Stimulated activated naive CD8-positive, alpha-beta T cell treated with anti-CD3 and anti-CD28 coated beads, Interleukin-15, Interleukin-2, amounts not matched to agents 100 ng/mL and 50 ng/mL, for 24 hours (primary cell): ENCODE measurements around the gene CELF2.

ENCODE experiments used
- H3K27ac Mint-ChIP-seq: one replicate; pipeline ENCODE4 v1.8.0; 2021; ENCODE audit warnings: mild to moderate bottlenecking, mixed read lengths
- H3K27me3 Mint-ChIP-seq: one replicate; pipeline ENCODE4 v1.8.0; 2021; ENCODE audit warnings: mixed read lengths
- H3K36me3 Mint-ChIP-seq: one replicate; pipeline ENCODE4 v1.8.0; 2021; ENCODE audit warnings: low read depth, mixed read lengths
- H3K4me1 Mint-ChIP-seq: one replicate; pipeline ENCODE4 v1.8.0; 2021; ENCODE audit warnings: low read depth, mixed read lengths
- H3K4me3 Mint-ChIP-seq: one replicate; pipeline ENCODE4 v1.8.0; 2021; ENCODE audit warnings: mild to moderate bottlenecking, mixed read lengths
- H3K9me3 Mint-ChIP-seq: one replicate; pipeline ENCODE4 v1.8.0; 2021; ENCODE audit warnings: mixed read lengths

The CELF2 gene

DNA sequence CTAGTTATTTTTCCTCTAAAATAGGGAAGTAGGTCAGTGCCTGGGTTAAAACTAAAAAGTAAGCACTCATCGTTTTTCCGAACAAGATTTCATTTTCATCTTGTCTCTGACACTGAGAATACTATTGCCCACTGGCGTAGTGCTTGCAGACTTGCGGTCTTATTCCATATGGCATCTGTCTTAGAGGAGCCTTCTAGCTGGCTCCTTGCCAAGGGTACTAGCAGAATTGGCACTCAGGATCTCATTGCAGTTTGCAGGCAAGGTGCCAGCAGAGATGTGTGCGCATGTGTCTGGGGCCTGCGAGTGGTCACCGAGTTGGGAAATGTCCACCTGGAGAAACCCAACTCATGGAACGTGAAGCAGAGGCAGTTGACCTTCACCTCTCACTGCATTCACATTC is 143.4 kb downstream of the CELF2 start:
- Mint-ChIP-seq H3K4me1 (peaks cover 84% of the 10 kb centered on the region), H3K27me3 (no peaks in the 10 kb centered on the region), H3K4me3 (no peak overlapping the region), H3K9me3 (peaks cover 4% of the 10 kb centered on the region), H3K36me3 (peaks cover 3% of the 10 kb centered on the region), H3K27ac (peak overlapping the region; percentile 73)

DNA sequence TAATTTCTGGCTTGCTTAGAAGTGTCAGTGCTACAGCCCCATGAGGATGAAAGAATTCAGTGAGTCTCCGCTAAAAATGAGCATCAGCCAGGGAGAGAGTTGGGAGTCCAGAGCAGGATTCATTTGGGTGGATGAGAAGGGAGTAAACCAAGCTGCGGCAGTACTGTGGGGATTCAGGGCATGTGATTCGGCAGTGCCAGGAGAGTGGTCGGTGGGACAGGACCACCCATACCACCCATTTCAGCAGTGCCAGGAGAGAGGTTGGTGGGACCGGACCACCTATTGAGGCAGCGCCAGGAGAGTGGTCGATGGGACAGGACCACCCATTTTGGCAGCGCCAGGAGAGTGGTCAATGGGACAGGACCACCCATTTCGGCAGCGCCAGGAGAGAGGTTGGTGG is 144.2 kb downstream of the CELF2 start:
- H3K27ac Mint-ChIP-seq = peak overlapping the region; percentile 73
- peaks cover 11% of the 10 kb centered on the region for H3K36me3 Mint-ChIP-seq
- no peaks in the 10 kb centered on the region for H3K27me3 Mint-ChIP-seq
- peaks cover 4% of the 10 kb centered on the region for H3K9me3 Mint-ChIP-seq
- H3K4me3 Mint-ChIP-seq = peak overlapping the region; percentile 19
- H3K4me1 Mint-ChIP-seq = peaks cover 76% of the 10 kb centered on the region

DNA sequence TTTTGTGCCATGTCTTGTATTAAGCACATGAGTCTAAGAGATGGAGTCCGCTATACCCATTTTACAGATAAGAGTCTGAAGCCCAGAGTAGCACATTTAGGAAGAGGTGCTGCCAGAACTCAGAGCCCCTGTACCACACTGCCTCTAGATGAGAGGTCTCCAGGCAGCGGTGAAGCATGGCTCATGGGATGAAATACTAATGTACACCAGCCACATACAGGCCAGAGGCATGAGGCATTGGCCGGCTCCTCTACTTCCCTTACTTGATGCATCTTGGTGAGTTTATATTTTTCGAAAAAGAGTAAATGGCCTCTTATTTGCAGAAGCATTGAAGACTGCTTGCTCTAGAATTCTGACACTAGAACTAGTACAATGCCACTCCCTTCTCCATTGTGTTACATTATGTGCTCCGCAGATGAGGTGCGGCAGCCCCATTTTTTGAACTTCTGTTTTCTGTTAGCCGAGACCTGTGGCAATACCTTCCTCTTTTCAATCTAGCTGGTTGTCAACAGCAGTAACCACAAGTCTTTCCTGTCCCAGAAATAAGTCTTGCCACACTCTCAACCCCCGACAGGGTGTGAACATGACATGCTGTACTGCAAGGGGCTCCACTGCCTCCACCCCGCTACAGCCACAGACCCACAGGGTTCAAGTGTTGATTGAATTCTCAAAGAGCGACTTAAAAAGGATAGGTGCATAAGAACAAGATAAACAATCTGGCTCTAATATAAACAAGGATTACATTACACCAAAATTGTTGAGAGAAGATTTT is 145.3 kb downstream of the CELF2 start:
- Mint-ChIP-seq H3K36me3 (peaks cover 13% of the 10 kb centered on the region), H3K27ac (peak overlapping the region; percentile 97), H3K4me1 (peaks cover 71% of the 10 kb centered on the region), H3K9me3 (peaks cover 4% of the 10 kb centered on the region), H3K27me3 (no peaks in the 10 kb centered on the region), H3K4me3 (no peak overlapping the region)

DNA sequence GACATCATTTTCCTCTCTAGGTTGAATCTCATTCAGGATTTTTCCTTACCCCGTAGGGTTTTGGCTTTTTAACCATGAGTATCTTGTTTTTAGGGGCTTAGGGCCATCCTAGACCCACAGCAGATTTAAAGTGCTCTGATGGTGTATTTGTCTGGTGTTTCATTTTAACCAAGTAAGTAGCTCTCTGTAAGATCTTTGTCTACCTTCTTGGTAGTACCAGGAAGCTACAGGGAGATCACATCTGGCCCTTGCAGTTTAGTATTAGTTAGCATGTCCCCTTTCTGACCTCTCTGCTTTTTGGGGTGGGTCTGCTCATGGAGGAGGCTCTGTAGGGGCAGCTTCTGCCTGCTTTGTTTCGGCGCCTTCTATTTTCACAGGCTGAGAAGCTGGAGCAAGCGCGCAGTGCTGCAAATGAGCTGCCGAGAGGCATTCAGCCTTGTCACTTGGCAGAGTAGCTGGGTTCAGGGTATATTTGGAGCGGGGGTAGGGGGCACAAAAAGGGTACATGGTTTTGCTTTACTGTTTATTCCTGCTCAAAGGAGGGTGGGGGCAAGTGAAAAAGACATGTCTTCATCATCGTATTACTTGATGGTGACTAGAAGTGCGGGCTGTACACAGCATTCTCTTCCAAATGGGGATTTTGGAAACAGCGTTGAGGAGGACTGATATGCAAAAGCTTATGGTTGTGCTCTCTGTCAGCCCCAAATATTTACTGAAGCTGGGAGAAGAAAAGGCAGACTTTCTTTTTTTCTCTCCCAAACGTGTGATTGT is 146.3 kb downstream of the CELF2 start:
- H3K36me3 Mint-ChIP-seq = peaks cover 13% of the 10 kb centered on the region
- peaks cover 4% of the 10 kb centered on the region for H3K9me3 Mint-ChIP-seq
- no peaks in the 10 kb centered on the region for H3K27me3 Mint-ChIP-seq
- peak overlapping the region; percentile 97 for H3K27ac Mint-ChIP-seq
- peaks cover 62% of the 10 kb centered on the region for H3K4me1 Mint-ChIP-seq
- H3K4me3 Mint-ChIP-seq = no peak overlapping the region

DNA sequence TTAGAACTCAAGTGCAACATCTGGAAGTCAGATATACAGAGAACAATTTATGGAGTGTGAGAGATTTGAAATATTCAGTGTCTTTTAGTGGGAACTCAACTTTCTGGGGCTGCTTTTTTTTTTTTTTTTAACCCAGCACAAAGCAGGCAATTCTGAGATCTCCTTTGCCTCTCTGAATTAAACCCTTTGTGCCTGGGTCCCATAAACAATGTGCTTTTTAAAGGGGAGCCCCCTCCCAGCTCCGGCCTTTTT is 146.8 kb downstream of the CELF2 start:
- no peaks in the 10 kb centered on the region for H3K27me3 Mint-ChIP-seq
- H3K27ac Mint-ChIP-seq = peak overlapping the region; percentile 97
- H3K4me3 Mint-ChIP-seq = no peak overlapping the region
- peaks cover 13% of the 10 kb centered on the region for H3K36me3 Mint-ChIP-seq
- peaks cover 4% of the 10 kb centered on the region for H3K9me3 Mint-ChIP-seq
- H3K4me1 Mint-ChIP-seq = peaks cover 58% of the 10 kb centered on the region

DNA sequence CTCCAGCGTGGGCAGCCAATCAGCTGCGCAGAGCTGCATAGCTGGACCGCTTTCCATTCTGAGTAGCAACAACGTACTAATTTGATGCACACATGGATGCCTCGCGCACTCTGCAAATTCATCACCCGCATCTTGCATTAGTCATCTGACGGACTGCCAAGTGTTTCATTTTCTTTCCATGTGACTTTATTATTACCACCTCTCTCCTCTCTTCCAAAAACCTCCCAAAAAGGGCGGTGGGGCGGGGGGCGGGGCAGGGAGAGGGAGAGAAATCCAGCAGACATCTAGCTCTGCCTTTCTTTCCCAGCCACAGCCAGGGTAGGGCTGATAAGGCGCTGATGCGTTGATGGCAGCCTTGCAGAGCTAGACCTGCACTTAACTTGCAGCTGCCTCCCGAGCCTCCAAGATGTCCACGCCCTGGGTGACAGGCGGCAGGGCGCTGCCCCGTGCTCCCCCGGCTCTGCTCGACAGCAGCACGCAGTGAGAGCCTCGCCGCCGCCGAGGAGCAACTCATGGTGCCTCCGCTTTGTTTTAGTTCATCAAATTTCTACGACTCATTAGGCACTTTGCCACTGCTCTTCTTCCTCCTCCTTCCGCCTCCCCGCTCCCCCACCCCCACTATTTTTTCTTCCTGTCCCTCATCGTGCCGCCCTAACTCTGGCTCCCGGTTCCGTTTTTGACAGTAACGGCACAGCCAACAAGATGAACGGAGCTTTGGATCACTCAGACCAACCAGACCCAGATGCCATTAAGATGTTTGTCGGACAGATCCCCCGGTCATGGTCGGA is 147.3 kb downstream of the CELF2 start:
- Mint-ChIP-seq H3K36me3 (peaks cover 13% of the 10 kb centered on the region), H3K27me3 (no peaks in the 10 kb centered on the region), H3K27ac (peak overlapping the region; percentile 97), H3K4me1 (peaks cover 53% of the 10 kb centered on the region), H3K9me3 (peaks cover 4% of the 10 kb centered on the region), H3K4me3 (no peak overlapping the region)

DNA sequence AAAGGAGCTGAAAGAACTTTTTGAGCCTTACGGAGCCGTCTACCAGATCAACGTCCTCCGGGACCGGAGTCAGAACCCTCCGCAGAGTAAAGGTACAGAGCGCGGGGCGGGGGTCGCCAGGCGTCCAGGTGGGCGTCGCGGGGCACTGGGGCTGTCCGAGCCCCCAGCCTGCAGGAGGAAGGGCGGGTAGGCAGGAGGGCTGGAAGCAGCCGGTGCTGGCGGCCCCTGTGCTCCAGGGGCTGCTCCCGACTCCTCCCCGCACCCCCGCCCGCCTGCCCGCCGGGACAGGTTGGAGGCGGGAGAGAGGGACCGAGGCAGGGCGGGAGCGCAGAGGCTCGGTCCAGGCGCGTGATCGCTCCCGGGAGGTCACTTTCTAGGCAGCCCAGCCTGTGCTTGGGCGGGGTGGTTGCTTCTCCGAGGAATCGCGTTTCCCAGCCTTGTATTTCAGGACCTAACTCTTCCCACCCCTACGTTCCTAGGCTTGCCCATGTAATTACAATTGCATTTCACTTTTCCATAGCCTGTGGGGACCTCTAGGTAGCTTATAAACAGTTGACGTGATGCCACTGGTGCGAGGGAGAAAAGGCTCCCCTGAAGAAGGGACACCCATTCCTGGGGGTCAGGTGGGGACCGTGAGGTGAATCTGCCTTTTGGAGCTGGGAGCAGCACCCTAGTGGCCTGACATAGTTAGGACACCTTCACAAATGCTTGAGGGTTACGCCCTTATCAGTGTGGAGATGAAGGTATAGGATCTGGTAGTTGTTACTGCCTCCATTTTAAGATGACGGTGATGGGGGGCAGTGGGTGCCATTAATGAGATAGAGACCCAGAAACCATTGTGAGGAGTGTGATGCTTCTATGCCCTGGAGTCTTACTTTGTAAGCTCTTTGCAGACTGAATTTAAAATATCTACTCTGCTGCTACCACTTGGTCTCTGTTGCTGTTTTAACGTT is 148.2 kb downstream of the CELF2 start:
- Mint-ChIP-seq H3K4me1 (peaks cover 45% of the 10 kb centered on the region), H3K36me3 (peaks cover 13% of the 10 kb centered on the region), H3K4me3 (no peak overlapping the region), H3K9me3 (peaks cover 4% of the 10 kb centered on the region), H3K27ac (peak overlapping the region; percentile 97), H3K27me3 (no peaks in the 10 kb centered on the region)

DNA sequence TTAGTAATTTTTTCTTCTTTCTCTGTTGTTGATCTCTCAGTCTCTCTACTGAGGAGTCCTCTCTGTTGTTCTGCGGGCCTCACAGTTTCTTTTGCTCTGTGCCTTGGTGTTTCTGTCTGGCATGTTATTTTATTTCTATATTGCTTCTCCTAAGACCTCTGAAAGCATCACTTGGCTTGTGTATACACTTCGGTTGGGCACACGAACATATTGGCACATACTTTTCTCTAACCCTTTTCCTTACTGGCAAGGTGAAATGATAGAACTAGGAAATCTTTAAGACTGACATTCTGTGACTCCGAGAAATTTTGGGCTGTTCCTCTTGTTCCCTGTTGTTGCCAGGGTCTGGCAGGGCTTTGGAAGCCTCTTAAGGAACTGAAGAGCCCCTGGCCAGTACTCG is 148.9 kb downstream of the CELF2 start:
- no peak overlapping the region for H3K27ac Mint-ChIP-seq

DNA sequence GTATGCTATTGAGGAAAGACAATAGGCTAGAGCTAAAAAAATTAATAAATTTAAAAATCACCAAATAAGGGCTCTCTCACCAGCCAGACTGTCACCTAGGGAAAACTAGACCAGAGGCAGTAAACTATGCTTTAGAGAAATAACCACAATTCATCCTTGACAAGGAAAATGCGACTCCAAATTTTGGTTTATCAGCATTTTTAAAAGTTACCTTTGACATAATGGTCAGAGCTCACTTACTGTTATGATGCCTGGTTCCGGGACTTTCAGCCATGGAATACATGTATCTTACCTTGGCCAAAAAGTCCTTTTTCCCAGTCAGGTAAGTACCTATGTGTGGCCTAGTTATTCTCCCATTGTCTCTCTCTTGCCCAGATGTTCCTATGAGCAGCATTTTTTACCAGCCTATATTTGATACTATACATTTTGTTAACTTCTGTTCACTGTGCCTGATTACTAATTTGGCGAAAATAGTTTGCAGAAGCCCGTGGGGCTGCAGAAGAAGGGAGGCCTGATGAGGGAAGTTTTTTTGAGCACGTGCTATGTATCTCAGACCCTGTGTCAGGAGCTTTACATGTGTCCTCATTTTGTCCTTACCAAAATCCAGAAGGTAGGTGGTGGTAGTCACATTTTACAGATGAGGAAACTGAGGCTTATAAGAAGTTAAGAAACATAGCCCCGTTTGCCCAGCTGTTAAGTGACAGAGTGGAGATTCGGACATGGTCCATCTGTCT is 149.7 kb downstream of the CELF2 start:
- Mint-ChIP-seq H3K9me3 (no peaks in the 10 kb centered on the region), H3K27me3 (no peaks in the 10 kb centered on the region), H3K4me3 (no peak overlapping the region), H3K4me1 (peaks cover 30% of the 10 kb centered on the region), H3K27ac (no peak overlapping the region), H3K36me3 (peaks cover 13% of the 10 kb centered on the region)

More for the DNA sequence above, 148.9 kb downstream of the CELF2 start:
- no peak overlapping the region for H3K4me3 Mint-ChIP-seq
- H3K36me3 Mint-ChIP-seq = peaks cover 13% of the 10 kb centered on the region
- no peaks in the 10 kb centered on the region for H3K27me3 Mint-ChIP-seq
- peaks cover 4% of the 10 kb centered on the region for H3K9me3 Mint-ChIP-seq
- H3K4me1 Mint-ChIP-seq = peaks cover 39% of the 10 kb centered on the region

DNA sequence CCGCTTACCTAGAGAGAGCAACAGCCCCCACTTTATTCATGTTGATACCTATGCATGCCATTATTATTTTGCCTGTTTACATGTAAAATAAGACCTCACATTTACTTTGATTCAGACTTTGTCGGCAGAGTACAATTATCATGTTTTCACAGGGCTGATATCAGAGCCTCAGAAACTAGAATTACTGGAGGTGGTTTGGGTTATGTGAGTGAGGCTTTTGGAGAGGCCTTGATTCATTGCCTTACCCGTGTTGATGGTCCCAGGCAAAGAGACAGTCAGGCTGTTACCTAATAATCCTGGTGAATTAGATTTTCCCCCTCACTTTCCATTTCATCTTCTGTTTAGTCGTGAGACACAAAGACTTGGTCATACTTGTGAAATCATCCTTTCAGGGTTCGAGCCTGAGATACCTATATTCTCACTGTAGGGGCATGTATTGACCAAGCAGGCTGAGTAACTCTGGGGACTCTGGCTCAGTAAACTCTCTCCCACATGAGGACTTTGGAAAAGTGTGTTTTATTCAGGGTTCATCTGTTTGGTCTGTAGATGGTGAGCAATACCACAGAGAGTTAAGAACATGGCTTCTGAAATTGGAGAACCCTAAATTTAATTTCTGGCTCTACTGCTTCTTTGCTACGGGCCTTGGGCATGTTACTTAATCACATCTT is 150.9 kb downstream of the CELF2 start:
- Mint-ChIP-seq H3K36me3 (peaks cover 13% of the 10 kb centered on the region), H3K4me1 (peaks cover 19% of the 10 kb centered on the region), H3K4me3 (no peak overlapping the region), H3K27me3 (no peaks in the 10 kb centered on the region), H3K9me3 (no peaks in the 10 kb centered on the region), H3K27ac (no peak overlapping the region)

DNA sequence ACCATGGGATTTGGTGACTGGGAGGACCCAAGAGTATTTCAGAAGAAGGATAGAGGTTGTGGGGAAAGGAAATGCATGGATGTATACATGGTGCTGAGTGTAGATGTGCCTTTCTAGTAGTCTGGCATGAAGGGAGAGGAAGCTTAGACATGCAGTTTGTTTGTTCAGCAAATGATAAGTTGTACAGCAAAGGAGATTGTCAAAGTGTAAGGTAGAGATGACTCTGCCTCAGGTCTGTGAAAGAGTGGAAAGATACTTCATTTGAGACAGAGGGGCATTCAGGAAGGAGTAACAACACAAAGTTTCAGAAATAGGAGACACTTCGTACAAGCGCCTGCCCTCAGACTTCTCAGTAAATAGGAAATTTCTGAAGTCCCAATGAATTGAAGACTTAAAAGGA is 152.3 kb downstream of the CELF2 start:
- no peak overlapping the region for H3K4me3 Mint-ChIP-seq

DNA sequence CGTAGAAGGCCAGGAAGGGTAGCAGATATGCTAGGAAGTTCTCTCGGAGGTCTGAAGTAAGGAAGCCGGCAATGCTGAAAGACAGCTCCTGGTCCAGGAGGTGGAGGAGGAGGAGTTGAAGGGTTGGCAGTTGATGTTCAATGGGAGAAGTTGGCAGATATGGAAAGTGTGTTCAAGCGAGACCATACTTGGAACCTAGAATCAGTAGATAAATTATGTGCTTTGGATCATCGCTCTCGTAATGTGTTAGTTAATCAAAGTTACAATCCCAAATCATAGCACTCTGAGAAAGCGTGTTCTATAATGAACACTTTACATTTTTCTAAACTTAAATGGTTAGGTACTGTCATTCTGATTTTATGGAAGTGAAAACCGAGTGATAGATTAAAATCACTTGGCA is 152.9 kb downstream of the CELF2 start:
- peaks cover 13% of the 10 kb centered on the region for H3K36me3 Mint-ChIP-seq
- H3K27ac Mint-ChIP-seq = no peak overlapping the region
- H3K27me3 Mint-ChIP-seq = no peaks in the 10 kb centered on the region
- peaks cover 6% of the 10 kb centered on the region for H3K4me1 Mint-ChIP-seq
- H3K4me3 Mint-ChIP-seq = no peak overlapping the region
- H3K9me3 Mint-ChIP-seq = no peaks in the 10 kb centered on the region

More for the DNA sequence above, 152.3 kb downstream of the CELF2 start:
- Mint-ChIP-seq H3K36me3 (peaks cover 13% of the 10 kb centered on the region), H3K4me1 (peaks cover 6% of the 10 kb centered on the region), H3K27ac (no peak overlapping the region), H3K9me3 (no peaks in the 10 kb centered on the region), H3K27me3 (no peaks in the 10 kb centered on the region)

DNA sequence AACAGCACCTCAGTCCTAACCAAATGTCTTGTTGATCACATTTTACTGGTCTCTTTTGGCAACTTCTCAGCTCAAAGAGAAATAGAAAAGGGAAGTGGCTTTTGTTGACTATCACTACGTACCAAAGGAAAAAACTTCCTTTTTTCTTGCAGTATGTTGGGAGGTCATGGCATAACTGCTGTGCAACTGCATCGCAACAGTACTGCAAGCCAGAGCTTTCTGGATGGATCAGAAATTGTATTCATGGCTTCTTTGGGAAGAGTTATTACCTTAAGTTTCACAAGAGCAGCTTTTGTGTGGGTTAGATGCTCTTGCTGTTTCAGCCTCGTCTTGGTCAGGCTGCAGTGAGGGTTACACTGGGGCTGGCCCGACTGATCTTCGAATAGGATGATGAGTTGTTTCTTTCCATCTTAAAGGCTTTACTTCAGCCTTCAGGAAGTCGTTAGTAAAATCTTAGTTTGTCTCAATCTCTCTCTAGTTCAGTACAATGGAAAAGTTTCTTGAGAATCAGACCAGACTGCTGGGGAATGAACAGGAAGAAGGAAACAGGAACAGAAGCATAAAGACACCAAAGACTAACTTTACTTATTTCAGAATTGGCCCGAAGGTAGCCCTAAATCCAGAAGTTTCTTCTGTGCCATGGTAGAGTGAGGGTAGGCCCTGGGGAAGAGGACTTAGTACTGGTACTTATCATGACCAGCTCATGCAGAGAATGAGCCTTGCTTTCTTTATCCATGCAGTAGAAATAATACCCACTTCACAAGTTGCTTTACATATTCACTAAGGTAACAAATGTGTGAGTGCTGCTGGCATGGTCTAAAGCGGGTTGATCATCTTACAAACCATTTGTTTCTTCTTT is 153.6 kb downstream of the CELF2 start:
- Mint-ChIP-seq H3K4me1 (peaks cover 6% of the 10 kb centered on the region), H3K36me3 (peaks cover 9% of the 10 kb centered on the region), H3K27ac (no peak overlapping the region), H3K9me3 (no peaks in the 10 kb centered on the region), H3K4me3 (no peak overlapping the region), H3K27me3 (no peaks in the 10 kb centered on the region)
